Stomach smooth muscle (tissue), 2 donors: Measurements from ENCODE around the gene RAET1G.
"Not testable (repeated sequence)": the region's sequence is repeated elsewhere in the genome, so short reads cannot be mapped to it uniquely, and the experiment has no call there.

Source experiments
- H3K27ac ChIP-seq: one replicate; pipeline ENCODE4 v1.7.0; 2013; ENCODE audit warnings: mild to moderate bottlenecking, low read length, inconsistent platforms
- H3K27me3 ChIP-seq, 2 donors: one replicate each; pipeline ENCODE4 v1.7.0; 2013; ENCODE audit warnings: low read length in 2 of 2; ENCODE audit not compliant: insufficient read depth in 2 of 2, control insufficient read depth in 1 of 2
- H3K36me3 ChIP-seq, 2 donors: one replicate each; pipeline ENCODE4 v1.7.0; 2013; ENCODE audit warnings: low read length in 2 of 2; ENCODE audit not compliant: control insufficient read depth in 2 of 2, insufficient read depth in 2 of 2
- H3K4me1 ChIP-seq: one replicate; pipeline ENCODE4 v1.7.0; 2013; ENCODE audit warnings: low read length; ENCODE audit not compliant: control insufficient read depth, insufficient read depth
- H3K4me3 ChIP-seq, 2 donors: one replicate each; pipeline ENCODE4 v1.7.0; 2013; ENCODE audit warnings: low read length in 2 of 2
- H3K9ac ChIP-seq, 2 donors: one replicate each; pipeline ENCODE4 v1.7.0; 2013; ENCODE audit warnings: low read length in 2 of 2, mild to moderate bottlenecking in 1 of 2
- H3K9me3 ChIP-seq, 2 donors: one replicate each; pipeline ENCODE4 v1.7.0; 2013; ENCODE audit warnings: low read length in 2 of 2; ENCODE audit not compliant: control insufficient read depth in 2 of 2
- donor health status: healthy.
- donor health status: Pancreatic carcinoma.

Gene RAET1G

DNA sequence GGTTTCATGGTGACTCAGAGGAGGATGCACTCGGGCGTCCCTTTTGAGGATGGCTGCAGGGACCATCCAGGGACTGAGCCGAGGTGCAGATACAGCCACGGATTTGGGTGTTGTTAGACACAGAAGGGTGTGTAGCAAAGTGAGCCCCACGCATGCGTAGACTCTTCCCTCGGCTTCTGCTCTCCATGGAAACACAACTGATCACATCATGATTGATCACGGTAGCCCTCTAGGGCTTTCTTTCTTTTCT is 40.2 kb upstream of the RAET1G start:
- Histone ChIP-seq H3K36me3 (no peaks in the 10 kb centered on the region), H3K27ac (no peak overlapping the region), H3K27me3 (peaks cover 46 to 57% of the 10 kb centered on the region in 2 donors)

DNA sequence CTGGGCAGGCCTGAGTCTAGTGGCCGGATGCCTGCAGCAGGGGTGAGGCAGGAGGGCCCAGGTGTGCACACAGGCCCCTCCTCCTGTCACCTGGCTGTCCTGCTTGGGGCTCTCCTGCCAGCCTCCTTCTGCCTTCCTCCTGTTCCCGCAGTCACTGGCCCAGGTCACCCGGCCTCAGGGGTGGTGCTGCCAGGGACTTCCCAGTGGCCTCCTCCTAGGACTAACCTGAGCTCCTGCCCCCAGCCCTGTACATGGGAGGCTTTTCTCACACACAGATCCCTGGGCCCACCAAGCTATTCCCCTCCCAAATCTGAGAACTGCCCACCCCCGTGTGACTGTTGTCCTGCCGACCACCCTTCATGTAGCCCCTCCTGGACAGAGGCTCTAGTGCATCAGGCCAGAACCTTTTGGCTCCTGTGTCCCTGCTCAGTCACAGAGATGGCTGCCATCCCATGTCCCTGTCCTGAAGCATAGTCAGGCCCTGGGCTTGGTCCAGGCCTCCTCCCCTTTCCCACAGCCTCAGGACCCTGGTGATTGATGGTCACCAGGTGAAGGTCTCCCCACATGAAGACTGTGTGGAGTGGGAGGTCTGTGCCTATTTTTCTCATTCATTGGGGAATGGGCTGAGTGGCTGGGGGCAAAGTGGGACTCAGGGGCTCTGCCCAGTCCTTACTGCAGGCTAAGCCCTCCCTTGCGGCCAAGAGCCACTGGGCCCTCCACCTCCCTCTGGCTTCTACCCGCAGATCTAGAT is 39.7 kb upstream of the RAET1G start:
- H3K36me3 ChIP-seq = no peaks in the 10 kb centered on the region
- no peak overlapping the region for H3K9ac ChIP-seq
- no peak overlapping the region for H3K27ac ChIP-seq
- H3K4me1 ChIP-seq = peaks cover 18% of the 10 kb centered on the region
- H3K4me3 ChIP-seq = no peak overlapping the region
- no peaks in the 10 kb centered on the region for H3K9me3 ChIP-seq
- peaks cover 45 to 57% of the 10 kb centered on the region in 2 donors for H3K27me3 ChIP-seq

More for the DNA sequence above, 40.2 kb upstream of the RAET1G start:
- Histone ChIP-seq H3K4me1 (peaks cover 18% of the 10 kb centered on the region), H3K4me3 (peak overlapping the region; percentile 45 to 68), H3K9me3 (no peaks in the 10 kb centered on the region), H3K9ac (no peak overlapping the region)

DNA sequence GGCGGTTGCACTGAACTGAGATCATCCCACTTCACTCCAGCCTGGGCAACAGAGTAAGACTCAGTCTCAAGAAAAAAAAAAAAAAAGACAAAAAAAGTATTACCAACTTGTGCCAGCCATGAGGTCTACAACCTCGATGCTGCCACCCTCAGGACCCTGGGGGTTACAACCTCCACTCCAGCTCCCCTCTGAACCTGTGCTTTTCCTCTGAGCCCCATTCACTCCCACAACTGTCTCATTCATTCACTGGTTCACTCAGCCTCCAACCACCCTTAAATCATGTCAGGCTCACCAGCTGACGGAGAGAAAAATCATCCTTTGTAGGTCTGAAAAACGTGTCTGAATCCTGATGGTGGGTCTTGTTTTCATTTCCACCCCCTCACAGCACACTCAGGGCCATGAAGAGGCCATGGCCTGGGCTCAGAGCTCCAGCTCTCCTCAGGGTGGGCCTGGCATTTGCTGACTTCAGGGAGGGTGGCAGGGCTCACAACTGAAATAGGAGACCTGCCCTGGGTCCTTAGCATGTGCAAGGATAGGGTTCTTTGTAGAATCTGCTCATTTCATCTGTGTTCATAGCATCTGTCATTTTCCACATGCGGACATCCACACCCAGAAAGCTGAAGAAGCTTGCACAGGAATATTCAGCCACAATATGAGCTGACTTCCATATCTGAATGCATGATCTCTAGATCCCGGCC is 39.0 kb upstream of the RAET1G start:
- no peaks in the 10 kb centered on the region for H3K36me3 ChIP-seq
- H3K4me3 ChIP-seq = no peak overlapping the region
- no peak overlapping the region for H3K27ac ChIP-seq
- peaks cover 45 to 55% of the 10 kb centered on the region in 2 donors for H3K27me3 ChIP-seq
- H3K9me3 ChIP-seq = no peaks in the 10 kb centered on the region
- peaks cover 18% of the 10 kb centered on the region for H3K4me1 ChIP-seq
- H3K9ac ChIP-seq = no peak overlapping the region

DNA sequence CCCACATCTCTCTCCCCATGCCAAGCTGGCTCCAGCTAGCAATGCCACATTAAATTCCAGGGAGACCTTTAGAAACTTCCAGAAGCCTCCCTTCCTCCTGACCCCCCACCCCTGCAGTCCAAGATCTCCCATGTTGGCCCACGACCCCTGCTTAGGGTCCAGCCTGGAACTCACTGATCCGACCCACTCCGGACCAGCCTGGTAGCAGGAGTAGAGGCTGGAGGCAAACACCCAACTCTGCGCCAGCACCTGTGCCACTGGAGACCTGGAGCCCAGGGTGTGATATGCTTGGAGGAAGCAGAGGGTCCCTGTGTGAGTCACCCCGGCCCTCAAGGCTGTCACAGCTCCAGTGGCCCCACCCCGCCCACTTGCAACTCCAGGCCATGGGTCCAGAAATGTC is 37.6 kb upstream of the RAET1G start:
- Histone ChIP-seq H3K4me3 (no peak overlapping the region), H3K27ac (no peak overlapping the region), H3K27me3 (peaks cover 49 to 52% of the 10 kb centered on the region in 2 donors), H3K36me3 (no peaks in the 10 kb centered on the region), H3K4me1 (peaks cover 18% of the 10 kb centered on the region), H3K9me3 (no peaks in the 10 kb centered on the region), H3K9ac (no peak overlapping the region)

DNA sequence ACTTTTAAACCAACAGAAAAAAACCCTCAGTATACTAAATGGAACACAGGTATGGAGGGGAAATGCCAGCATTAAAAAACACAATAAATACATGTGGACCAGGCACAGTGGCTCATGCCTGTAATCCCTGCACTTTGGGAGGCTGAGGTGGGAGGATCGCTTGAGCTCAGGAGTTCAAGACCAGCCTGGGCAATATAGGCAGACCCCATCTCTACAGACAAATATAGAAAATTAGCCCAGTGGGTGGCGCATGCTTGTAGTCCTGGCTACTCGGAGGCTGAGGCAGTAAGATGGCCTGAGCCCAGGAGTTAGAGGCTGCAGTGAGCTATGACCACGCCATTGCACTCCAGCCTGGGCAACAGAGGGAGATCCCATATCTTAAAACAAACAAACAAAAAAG is 36.9 kb upstream of the RAET1G start:
- H3K36me3 ChIP-seq, H3K9ac ChIP-seq, H3K9me3 ChIP-seq, H3K4me3 ChIP-seq, H3K27ac ChIP-seq: not testable (repeated sequence)
- H3K27me3 ChIP-seq = peaks cover 43 to 50% of the 10 kb centered on the region in 2 donors
- peaks cover 12% of the 10 kb centered on the region for H3K4me1 ChIP-seq

DNA sequence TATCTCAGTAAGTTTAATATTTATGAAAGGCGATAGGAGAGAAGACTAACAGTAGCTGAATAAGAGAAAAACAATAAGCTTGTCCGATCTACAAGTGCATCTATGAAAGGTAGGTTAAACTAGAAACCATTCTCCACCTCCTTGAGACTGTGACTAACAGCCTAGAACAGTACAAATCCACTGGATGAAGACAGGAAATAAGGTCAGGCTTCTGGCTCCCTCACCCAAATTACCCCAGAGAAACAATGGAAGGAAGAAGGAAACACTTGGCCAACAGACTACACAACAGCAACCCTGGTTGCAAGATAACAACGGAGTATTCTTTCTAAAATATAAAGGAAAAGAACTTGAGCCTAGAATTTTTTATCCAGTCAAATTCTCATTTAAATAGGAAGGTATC is 35.2 kb upstream of the RAET1G start:
- not testable (repeated sequence) for H3K4me3 ChIP-seq, H3K4me1 ChIP-seq, H3K9ac ChIP-seq, H3K27ac ChIP-seq, H3K9me3 ChIP-seq, H3K36me3 ChIP-seq
- H3K27me3 ChIP-seq = peaks cover 35 to 36% of the 10 kb centered on the region in 2 donors

DNA sequence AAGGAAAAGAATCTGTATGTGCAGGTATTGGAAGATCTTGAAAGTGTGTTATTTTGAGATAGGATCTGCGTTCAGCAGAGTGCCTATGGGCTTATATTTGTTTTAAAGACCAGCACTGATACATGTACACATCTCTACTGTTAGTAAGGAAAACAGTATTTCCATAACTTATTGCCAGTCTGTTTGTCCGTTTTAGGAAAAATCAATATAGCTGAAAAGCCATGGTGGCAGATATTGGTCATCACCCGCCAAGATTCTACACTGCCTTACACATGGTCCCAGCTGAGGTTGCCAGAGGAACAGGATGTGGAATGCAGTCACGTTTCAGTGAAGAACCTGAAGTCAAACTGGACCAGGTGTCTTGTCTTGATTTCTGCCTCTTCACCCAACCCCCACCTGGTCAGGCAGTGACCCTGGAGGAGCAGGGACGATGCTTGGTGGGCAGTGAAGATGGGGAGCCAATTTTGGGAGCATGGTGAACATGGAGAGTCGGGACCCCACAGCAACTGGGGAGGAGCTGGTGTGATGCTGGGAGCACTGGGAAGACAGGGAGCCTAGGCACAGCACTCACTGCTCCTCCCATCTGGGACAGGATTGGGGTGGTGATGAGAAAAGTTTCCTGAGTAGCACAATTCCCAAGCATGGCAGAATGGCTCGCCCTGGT is 32.9 kb upstream of the RAET1G start:
- peaks cover 36 to 51% of the 10 kb centered on the region in 2 donors for H3K27me3 ChIP-seq
- H3K9me3 ChIP-seq, H3K36me3 ChIP-seq, H3K4me1 ChIP-seq, H3K9ac ChIP-seq, H3K4me3 ChIP-seq, H3K27ac ChIP-seq: not testable (repeated sequence)

DNA sequence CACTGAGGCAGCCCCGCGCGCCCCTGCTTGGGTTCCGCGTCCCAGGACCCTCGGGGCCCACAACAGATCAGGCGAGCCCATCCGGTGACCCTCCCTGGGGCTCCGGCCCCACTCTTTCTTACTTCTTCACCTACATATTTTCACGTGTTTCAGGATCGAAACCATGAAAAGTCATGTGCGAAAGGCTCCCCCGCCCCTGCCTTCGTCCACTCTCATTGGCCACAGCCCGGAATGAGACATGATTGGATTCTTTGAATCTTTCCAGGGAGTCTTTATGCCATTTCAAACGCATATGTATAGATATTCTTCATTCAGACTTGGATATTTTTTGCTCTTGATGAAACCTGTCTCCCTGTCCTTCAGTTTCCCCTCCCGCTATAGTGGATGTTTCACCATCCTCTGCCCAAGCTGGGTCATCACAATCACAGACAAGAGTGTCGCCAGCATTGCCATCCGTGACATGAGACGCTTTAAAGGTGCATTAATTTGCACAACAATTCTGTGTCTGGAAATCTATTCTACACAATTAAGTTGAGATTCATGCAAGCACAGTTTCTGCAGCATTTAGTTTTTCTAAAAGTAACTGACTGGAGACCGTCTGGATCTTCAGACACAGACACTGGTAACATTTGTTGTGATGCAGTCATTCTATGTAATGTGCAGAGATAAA is 32.2 kb upstream of the RAET1G start:
- H3K9ac ChIP-seq, H3K36me3 ChIP-seq, H3K9me3 ChIP-seq, H3K27ac ChIP-seq, H3K4me1 ChIP-seq, H3K4me3 ChIP-seq: not testable (repeated sequence)
- H3K27me3 ChIP-seq = peaks cover 38 to 52% of the 10 kb centered on the region in 2 donors

DNA sequence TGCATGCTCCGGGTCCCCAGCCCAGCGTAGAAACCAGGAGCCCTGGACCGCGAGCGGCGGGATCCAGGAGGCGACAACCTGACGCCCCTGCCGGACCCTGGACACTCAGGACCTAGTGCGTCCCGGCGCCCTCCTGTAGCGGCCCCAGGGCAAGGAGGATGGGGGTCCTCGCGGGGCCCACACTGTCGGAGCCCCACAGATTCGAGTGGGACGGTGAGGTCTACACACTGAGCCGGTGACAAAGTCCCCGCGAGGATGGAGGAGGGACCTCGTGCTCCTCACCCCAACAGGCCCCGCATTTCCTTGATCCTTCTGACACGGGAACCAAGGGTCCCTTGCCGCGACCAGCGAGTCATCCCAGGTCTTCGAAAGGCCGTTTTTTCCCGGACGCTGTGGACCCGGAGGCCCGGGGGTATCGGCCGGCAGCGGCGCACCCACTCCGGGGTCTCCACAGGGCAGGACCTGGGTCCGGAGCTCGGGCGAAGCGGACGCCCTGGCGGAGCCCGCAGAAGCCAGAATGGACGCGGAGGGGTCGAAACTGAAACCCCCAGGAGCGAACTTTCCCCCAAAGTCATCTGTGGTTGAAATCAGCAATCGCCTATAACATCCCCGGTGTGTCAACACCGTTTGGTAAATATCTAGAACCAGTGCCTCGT is 31.5 kb upstream of the RAET1G start:
- not testable (repeated sequence) for H3K9me3 ChIP-seq, H3K27ac ChIP-seq, H3K9ac ChIP-seq, H3K36me3 ChIP-seq, H3K4me3 ChIP-seq, H3K4me1 ChIP-seq
- H3K27me3 ChIP-seq = peaks cover 38 to 52% of the 10 kb centered on the region in 2 donors

DNA sequence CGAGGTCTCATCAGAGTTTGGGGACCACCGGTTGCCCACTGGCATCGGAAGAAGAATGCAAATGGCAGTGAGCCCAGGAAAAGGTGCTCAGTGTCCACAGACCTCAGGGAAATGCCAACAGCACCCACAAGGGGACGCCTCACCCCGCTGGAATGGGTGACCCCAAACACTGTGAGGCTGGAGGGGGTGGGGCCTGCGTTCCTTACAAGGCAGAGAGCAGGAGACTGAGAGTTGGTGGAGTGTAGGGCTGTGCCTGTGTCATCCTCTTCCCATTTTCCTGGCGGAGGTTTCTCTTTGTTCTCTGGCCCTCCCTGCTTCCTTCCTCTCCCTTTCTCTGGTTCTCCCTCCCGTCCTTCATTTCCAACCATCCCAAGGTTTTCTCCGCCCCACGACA is 31.0 kb upstream of the RAET1G start:
- H3K9me3 ChIP-seq, H3K9ac ChIP-seq, H3K27ac ChIP-seq, H3K36me3 ChIP-seq, H3K4me3 ChIP-seq, H3K4me1 ChIP-seq: not testable (repeated sequence)
- peaks cover 38 to 47% of the 10 kb centered on the region in 2 donors for H3K27me3 ChIP-seq
